GM18861 (cell line): Measurements from ENCODE around the gene NANOGP8.
"Not testable (repeated sequence)": the region's sequence is repeated elsewhere in the genome, so short reads cannot be mapped to it uniquely, and the experiment has no call there.

ENCODE experiments used
- ATAC-seq: cut with Tn5 transposase; IDR thresholded peaks from one replicate; pipeline ENCODE4 v1.9.1; 2021; ENCODE audit not compliant: unreplicated experiment

Gene NANOGP8

GRCh38 chr15:35095941-35096340, 10.8 kb upstream of the NANOGP8 start:
- no peak for ATAC-seq

GRCh38 chr15:35092846-35093245, 7.8 kb upstream of the NANOGP8 start:
- no peak for ATAC-seq

GRCh38 chr15:35092311-35092710, 7.2 kb upstream of the NANOGP8 start:
- ATAC-seq = no peak

- ATAC-seq = no peak
Measured at GRCh38 chr15:35090104-35090807, 5.2 kb upstream of the NANOGP8 start.

- ATAC-seq = no peak
Measured at GRCh38 chr15:35089551-35089950, 4.5 kb upstream of the NANOGP8 start.

GRCh38 chr15:35088329-35088728, 3.2 kb upstream of the NANOGP8 start:
- no peak for ATAC-seq

- ATAC-seq = no peak
Measured at GRCh38 chr15:35087759-35088158, 2.7 kb upstream of the NANOGP8 start.

GRCh38 chr15:35082371-35083348, 2.4 kb downstream of the NANOGP8 start:
- ATAC-seq = not testable (repeated sequence)

GRCh38 chr15:35081626-35082365, 3.3 kb downstream of the NANOGP8 start:
- not testable (repeated sequence) for ATAC-seq

- ATAC-seq = no peak
Measured at GRCh38 chr15:35080226-35080625, 4.9 kb downstream of the NANOGP8 start.

- no peak for ATAC-seq
Measured at GRCh38 chr15:35078221-35078915, 6.7 kb downstream of the NANOGP8 start.

- ATAC-seq = no peak
Measured at GRCh38 chr15:35071106-35071505, 14.0 kb downstream of the NANOGP8 start.

- no peak for ATAC-seq
Measured at GRCh38 chr15:35068846-35069475, 16.1 kb downstream of the NANOGP8 start.

GRCh38 chr15:35067496-35068347, 17.4 kb downstream of the NANOGP8 start:
- no peak for ATAC-seq

- ATAC-seq = no peak
Measured at GRCh38 chr15:35066094-35066493, 19.0 kb downstream of the NANOGP8 start.

- no peak for ATAC-seq
Measured at GRCh38 chr15:35064576-35065190, 20.4 kb downstream of the NANOGP8 start.

- peak; percentile 9 for ATAC-seq
Measured at GRCh38 chr15:35062738-35063099, 22.4 kb downstream of the NANOGP8 start.

GRCh38 chr15:35061825-35062737, 23.0 kb downstream of the NANOGP8 start:
- peak; percentile 70 for ATAC-seq
